ENCODE measurements around the gene ASXL1.

DNA sequence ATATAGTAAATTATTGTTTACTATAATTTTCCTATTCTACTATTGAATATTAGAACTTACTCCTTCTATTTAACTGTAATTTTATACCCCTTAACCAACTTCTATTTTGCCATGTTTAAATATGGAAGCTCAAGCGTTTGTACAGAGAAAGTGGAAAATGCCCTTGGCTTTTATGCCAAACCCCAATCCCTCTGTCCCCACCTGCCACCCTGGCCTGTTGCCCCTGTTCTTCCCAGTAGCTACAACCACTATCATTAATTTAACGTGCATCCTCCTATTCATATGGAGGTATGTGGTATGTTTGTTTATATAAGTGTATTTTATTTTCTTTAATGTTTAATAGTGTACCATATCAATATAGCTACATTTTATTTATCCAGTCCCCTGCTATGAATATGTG, 58.1 kb downstream of the ASXL1 start:
- no peak for TF ChIP-seq CTCF (IDR thresholded peaks at IDR 0.05)
- TF ChIP-seq, protein P1, sequence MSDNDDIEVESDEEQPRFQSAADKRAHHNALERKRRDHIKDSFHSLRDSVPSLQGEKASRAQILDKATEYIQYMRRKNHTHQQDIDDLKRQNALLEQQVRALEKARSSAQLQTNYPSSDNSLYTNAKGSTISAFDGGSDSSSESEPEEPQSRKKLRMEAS (IDR thresholded peaks at IDR 0.05; ENCODE audit: low read depth), result no peak
- TF ChIP-seq TEAD4 (IDR thresholded peaks at IDR 0.05; ENCODE audit: borderline replicate concordance, insufficient read depth), result no peak
- no peak for TF ChIP-seq SIN3A (IDR thresholded peaks at IDR 0.05; ENCODE audit: borderline replicate concordance, low read depth, low read length)
- TF ChIP-seq, protein P2, sequence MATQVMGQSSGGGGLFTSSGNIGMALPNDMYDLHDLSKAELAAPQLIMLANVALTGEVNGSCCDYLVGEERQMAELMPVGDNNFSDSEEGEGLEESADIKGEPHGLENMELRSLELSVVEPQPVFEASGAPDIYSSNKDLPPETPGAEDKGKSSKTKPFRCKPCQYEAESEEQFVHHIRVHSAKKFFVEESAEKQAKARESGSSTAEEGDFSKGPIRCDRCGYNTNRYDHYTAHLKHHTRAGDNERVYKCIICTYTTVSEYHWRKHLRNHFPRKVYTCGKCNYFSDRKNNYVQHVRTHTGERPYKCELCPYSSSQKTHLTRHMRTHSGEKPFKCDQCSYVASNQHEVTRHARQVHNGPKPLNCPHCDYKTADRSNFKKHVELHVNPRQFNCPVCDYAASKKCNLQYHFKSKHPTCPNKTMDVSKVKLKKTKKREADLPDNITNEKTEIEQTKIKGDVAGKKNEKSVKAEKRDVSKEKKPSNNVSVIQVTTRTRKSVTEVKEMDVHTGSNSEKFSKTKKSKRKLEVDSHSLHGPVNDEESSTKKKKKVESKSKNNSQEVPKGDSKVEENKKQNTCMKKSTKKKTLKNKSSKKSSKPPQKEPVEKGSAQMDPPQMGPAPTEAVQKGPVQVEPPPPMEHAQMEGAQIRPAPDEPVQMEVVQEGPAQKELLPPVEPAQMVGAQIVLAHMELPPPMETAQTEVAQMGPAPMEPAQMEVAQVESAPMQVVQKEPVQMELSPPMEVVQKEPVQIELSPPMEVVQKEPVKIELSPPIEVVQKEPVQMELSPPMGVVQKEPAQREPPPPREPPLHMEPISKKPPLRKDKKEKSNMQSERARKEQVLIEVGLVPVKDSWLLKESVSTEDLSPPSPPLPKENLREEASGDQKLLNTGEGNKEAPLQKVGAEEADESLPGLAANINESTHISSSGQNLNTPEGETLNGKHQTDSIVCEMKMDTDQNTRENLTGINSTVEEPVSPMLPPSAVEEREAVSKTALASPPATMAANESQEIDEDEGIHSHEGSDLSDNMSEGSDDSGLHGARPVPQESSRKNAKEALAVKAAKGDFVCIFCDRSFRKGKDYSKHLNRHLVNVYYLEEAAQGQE (IDR thresholded peaks at IDR 0.05; ENCODE audit: low read depth, low read length), result no peak
- TF ChIP-seq, protein P3, sequence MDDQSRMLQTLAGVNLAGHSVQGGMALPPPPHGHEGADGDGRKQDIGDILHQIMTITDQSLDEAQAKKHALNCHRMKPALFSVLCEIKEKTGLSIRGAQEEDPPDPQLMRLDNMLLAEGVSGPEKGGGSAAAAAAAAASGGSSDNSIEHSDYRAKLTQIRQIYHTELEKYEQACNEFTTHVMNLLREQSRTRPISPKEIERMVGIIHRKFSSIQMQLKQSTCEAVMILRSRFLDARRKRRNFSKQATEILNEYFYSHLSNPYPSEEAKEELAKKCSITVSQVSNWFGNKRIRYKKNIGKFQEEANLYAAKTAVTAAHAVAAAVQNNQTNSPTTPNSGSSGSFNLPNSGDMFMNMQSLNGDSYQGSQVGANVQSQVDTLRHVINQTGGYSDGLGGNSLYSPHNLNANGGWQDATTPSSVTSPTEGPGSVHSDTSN (IDR thresholded peaks at IDR 0.05), result no peak
- no peak for TF ChIP-seq JUND (IDR thresholded peaks at IDR 0.05)
- TF ChIP-seq FOSL2 (IDR thresholded peaks at IDR 0.05; ENCODE audit: borderline replicate concordance, low read depth), result no peak
- no peak for TF ChIP-seq TCF12 (IDR thresholded peaks at IDR 0.05)
- no peak for TF ChIP-seq TAF1 (IDR thresholded peaks at IDR 0.05; ENCODE audit: borderline replicate concordance, low read depth, low read length)
- TF ChIP-seq, protein P4, sequence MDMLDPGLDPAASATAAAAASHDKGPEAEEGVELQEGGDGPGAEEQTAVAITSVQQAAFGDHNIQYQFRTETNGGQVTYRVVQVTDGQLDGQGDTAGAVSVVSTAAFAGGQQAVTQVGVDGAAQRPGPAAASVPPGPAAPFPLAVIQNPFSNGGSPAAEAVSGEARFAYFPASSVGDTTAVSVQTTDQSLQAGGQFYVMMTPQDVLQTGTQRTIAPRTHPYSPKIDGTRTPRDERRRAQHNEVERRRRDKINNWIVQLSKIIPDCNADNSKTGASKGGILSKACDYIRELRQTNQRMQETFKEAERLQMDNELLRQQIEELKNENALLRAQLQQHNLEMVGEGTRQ (IDR thresholded peaks at IDR 0.05; ENCODE audit: borderline replicate concordance, low read depth, low read length), result no peak
- no peak for TF ChIP-seq CHD2 (IDR thresholded peaks at IDR 0.05; ENCODE audit: low read length, partially characterized antibody)
